GM12801 (cell line): ENCODE results near the gene LIMCH1.

Source experiments
- TF ChIP-seq, protein P1 (sequence below): IDR thresholded peaks from one replicate; pipeline ENCODE4 v1.5.1; 2011; ENCODE audit warnings: control low read depth; ENCODE audit not compliant: insufficient read length; ENCODE audit errors: extremely low read depth

Gene LIMCH1

DNA sequence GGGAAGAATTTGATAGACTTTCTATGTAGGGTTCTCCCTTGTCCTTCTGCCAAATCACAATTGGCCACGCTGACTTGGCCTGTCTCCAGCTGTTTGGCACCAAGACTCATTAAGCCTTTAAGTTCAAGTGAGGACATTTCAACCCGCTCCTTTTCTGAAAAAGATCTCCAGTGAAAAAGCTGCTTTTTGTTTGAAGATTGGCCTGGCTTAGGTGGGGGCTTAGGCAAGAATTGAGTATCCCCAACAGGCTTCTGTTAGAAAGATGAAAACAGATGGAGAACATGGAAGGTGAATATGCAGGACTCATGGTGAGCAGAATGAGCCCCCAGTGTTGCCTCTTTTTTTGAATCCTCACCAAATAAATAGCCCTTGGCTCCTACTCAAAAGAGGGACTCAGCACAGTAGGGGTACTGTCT, 28.5 kb upstream of the LIMCH1 start:
- TF ChIP-seq, protein P1, sequence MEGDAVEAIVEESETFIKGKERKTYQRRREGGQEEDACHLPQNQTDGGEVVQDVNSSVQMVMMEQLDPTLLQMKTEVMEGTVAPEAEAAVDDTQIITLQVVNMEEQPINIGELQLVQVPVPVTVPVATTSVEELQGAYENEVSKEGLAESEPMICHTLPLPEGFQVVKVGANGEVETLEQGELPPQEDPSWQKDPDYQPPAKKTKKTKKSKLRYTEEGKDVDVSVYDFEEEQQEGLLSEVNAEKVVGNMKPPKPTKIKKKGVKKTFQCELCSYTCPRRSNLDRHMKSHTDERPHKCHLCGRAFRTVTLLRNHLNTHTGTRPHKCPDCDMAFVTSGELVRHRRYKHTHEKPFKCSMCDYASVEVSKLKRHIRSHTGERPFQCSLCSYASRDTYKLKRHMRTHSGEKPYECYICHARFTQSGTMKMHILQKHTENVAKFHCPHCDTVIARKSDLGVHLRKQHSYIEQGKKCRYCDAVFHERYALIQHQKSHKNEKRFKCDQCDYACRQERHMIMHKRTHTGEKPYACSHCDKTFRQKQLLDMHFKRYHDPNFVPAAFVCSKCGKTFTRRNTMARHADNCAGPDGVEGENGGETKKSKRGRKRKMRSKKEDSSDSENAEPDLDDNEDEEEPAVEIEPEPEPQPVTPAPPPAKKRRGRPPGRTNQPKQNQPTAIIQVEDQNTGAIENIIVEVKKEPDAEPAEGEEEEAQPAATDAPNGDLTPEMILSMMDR, result no peak

DNA sequence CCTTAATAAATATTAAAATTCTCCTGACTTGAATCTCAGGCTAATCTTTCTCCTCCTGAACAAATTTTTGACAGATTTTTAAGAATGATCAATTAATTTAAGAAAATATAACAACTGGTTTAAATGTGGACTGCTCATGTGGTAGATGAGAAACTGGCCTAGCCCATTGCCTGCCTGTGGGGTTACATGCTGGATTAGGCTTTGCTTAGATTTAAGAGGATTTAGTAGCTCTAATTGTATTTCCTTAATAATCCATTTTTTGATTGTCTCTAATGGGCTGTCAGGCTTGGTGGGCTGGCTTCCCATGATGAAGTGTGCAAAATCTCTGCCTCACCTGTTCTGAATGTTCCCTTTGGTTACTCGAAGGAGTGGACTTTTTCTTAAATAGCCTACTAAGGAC, 27.8 kb upstream of the LIMCH1 start:
- TF ChIP-seq, protein P1, result no peak

DNA sequence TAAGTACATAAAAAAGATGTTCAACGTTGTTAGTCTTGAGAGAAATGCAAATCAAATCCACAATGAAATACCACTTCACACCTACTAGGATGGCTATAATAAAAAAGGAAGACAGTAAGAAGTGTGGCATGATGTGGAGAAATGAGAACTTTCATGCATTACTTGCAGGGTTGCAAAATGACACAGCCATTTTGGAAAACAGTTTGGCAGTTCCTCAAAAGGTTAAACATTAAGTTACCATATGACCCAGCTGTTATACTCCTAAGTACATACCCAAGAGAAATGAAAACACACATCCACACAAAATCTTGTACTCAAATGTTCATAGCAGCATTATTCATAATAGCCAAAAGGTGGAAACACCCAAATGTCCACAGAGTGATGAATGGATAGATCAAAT, 25.8 kb upstream of the LIMCH1 start:
- TF ChIP-seq, protein P1, result no peak

DNA sequence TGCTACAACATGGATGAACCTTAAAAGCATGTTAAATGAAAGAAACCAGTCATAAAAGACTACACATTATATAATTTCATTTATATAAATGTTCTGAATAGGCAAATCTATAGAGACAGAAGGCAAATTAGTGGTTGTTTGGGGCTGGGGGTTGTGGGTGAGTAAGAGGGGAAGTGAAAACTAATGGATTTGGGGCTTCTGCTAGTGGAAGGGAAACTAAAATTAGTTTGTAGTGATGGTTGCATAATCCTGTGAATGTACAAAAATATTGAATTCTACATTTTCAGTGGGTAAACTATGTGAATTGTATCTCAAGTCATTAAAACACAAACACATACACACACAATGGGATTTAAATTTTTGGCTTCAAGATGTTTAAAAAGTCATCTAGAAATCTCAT, 25.4 kb upstream of the LIMCH1 start:
- TF ChIP-seq, protein P1, result no peak

DNA sequence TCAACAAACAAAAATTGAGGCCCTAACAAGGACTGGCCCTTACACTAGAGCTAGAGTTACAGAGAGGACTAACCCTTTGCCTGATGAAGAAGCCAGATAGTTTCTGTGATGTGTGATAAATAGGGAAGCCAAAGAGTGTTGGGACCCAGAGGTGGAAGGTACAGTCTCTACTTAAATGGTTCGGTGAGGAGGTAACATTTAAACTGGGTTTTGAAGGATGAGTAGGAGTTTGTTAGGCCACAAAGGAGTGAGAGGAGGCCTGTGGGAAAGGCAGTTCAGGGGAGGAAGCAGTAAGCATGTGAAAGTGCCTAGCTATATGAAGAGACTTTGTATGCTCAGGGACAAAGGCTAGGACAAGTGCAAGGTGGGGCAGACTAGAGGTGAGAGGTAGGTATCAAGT, 23.8 kb upstream of the LIMCH1 start:
- TF ChIP-seq, protein P1, result no peak

- TF ChIP-seq, protein P1, result no peak
Observed at GRCh38 chr4:41514766-41515481, 23.0 kb upstream of the LIMCH1 start.

DNA sequence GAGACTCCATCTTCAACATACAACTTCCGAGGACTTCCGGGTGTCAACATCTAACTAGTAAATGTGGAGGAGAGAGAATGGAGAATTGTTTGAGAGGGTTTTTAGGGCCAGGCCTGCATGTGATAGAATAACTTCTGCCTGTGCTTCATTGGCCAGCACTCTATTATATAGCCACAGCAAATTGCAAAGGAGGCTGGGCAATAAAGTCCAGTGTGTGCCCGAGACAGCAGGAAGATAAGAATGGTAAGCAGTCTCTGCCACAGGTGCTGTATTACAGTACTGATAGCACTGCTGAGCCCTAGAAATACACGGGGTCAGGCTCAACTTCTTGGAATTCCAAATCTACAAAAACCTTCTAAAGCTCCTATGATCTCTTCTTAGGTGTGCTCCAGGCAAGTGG, 20.8 kb upstream of the LIMCH1 start:
- TF ChIP-seq, protein P1, result no peak
